ENCODE results near the gene SHKBP1.
A peak's percentile ranks its signal among the peaks of the same experiment; 100 is the strongest.
"Not testable (repeated sequence)": the region's sequence is repeated elsewhere in the genome, so short reads cannot be mapped to it uniquely, and the experiment has no call there.

SHKBP1 gene

DNA sequence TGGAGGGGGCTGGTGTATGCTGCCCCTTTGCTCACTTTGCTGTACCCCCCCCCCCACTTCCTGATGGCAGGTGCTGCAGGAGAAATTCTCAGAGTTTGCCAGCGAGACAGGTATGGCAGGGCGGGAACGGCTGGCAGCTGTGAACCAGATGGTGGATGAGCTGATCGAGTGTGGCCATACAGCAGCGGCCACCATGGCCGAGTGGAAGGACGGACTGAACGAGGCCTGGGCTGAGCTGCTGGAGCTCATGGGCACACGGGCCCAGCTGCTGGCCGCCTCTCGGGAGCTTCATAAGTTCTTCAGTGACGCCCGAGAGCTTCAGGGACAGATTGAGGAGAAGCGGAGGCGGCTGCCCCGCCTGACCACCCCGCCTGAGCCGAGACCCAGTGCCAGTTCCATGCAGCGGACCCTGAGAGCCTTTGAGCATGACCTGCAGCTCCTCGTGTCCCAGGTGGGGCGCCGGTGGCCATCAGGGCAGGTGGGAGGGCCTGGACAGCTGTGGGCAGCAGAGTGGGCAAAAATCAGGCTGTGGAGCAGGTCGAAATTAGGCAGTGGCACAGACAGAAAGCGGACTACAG is 19.6 kb upstream of the SHKBP1 start:
- DNase-seq, result no peak

DNA sequence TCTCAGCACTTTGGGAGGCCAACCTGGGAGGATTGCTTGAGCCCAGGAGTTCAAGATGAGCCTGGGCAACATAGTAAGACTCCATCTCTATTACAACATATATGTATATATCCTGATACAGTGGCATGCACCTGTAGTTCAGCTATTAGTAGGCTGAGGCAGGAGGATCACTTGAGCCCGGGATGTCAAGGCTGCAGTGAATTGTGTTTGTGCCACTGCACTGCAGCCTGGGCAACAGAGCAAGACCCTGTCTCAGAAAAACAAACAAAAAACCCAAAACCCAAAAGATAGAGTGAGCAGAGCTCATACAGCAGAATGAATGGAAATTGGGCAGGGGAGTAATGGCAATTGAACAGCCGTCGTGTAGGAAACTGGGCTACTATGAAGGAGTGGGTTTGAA is 17.3 kb upstream of the SHKBP1 start:
- DNase-seq, result no peak

DNA sequence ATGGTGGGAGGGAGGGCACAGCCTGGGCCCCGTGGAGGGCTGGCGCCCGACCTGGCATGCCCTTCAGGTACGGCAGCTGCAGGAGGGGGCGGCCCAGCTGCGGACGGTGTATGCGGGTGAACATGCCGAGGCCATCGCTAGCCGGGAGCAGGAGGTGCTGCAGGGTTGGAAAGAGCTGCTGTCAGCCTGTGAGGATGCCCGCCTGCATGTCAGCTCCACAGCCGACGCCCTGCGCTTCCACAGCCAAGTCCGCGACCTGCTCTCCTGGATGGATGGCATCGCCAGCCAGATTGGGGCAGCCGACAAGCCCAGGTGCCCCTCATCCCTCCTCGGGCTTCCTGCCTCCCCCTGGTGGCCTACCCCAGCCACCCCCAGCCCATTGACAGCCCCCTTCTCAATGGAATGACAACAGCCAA is 16.6 kb upstream of the SHKBP1 start:
- DNase-seq, result no peak

DNA sequence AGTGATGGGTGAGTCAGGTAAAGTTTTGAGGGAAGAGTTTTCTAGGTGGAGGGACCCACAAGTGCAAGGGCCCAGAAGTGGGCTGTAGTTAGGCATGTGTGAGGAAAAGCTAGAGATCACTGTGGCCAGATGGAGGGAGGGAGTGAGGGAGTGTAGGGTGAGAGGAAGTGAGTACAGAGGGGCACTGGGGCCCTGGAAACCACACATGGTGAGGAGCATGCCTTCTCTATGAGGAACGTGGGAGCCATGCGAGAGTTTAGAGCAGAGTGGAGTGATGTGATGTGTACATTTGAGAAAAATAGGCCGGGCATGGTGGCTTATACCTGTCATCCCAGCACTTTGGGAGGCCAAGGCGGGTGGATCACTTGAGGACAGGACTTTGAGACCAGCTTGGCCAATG is 14.7 kb upstream of the SHKBP1 start:
- DNase-seq, result no peak

DNA sequence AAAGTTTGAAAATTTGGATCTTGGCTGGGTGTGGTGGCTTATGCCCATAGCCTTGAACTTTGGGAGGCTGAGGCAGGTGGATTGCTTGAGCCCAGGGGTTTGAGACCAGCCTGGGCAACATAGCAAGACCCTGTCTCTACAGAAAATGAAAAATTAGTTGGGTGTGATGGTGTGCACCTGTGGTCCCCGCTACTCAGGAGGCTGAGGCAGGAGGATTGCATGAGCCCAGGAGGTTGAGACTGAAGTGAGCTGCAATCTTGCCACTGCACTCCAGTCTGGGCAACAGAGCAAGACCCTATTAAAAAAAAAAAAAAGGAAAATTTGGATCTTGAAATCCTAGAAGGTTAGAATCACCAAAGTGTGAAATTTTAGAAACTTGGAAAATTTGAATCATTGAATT is 12.1 kb upstream of the SHKBP1 start:
- DNase-seq, result not testable (repeated sequence)

DNA sequence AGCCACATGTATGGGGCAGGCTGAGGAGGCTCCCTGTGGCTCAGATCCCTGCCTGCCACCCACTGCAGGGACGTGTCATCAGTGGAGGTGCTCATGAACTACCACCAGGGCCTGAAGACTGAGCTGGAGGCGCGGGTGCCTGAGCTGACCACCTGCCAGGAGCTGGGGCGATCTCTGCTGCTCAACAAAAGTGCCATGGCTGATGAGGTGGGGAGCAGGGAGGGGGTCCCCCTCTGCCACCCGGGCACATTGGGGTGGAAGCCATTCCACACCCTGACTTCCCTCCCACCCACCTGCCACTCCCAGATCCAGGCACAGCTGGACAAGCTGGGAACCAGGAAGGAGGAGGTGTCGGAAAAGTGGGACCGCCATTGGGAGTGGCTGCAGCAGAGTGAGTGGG is 11.3 kb upstream of the SHKBP1 start:
- DNase-seq, result no peak

DNA sequence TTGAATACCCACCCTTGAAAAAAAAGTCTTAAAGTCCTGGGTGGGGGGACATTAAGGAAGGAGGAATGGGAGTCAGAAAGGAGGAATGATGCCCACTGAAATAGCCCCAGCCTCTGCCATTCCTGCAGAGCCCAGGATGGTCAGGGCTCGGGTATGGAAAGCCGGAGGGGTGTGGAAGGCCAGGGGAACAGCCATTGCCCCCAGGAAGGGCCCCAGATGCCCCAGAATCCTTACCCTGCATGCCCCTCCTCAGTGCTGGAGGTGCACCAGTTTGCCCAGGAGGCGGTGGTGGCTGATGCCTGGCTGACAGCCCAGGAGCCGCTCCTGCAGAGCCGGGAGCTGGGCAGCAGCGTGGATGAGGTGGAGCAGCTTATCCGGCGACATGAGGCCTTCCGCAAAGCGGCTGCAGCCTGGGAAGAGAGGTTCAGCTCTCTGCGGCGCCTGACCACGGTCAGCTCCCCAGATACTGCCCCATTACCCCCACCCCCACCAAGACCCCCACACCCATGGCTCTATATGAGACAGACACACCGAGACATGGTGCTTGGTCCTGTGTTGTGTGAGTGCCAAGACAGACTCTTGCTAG is 10.7 kb upstream of the SHKBP1 start:
- DNase-seq, result no peak

DNA sequence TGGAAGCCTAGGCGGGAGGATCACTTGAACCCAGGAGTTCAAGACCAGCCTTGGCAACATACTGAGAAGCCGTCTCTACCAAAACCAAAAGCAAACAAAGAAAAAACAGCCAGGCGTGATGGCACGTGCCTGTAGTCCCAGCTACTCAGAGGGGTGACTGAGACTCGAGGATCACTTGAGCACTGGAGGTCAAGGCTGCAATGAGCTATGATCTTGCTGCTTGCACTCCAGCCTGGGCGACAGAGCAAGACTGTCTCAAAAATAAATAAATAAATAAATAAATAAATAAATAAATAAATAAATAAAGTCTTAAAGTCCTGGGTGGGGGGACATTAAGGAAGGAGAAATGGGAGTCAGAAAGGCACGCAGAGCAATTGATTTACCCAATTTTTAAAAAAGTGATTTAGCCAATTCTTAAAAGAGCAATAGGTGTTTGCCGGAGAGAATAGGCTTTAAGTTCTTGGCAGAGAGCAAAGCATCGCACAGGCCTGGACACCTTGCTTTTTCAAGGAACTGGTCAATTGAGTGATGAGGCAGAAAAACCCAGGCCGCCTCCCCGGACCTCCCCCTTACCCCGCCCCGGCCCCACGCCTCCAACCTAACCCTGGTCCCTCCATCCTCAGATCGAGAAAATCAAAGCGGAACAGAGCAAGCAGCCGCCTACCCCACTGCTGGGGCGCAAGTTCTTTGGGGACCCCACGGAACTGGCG is 9.5 kb upstream of the SHKBP1 start:
- DNase-seq, result no peak

DNA sequence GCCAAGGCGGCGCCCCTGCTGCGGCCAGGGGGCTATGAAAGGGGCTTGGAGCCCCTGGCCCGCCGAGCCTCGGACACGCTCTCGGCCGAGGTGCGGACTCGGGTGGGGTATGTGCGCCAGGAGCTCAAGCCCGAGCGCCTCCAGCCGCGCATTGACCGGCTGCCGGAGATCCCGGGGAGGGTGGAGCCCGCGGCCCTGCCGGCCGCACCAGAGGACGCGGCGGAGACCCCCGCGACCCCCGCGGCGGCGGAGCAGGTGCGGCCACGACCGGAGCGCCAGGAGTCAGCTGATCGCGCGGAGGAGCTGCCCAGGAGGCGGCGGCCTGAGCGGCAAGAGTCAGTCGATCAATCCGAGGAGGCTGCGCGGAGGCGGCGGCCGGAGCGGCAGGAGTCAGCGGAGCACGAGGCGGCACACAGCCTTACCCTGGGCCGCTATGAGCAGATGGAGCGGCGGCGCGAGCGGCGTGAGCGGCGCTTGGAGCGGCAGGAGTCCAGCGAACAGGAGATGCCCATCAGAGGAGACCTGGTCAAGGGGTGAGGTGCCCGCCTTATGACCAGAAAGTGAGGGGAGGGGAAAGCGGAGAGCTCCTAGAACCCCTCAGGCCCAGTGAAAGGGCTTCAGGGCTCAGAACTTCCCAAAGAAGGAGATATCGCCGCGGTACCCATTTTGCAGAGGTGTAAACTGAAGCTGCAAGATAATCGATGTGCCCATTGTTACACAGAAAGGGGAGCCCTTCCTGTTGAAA is 8.8 kb upstream of the SHKBP1 start:
- no peak for DNase-seq

DNA sequence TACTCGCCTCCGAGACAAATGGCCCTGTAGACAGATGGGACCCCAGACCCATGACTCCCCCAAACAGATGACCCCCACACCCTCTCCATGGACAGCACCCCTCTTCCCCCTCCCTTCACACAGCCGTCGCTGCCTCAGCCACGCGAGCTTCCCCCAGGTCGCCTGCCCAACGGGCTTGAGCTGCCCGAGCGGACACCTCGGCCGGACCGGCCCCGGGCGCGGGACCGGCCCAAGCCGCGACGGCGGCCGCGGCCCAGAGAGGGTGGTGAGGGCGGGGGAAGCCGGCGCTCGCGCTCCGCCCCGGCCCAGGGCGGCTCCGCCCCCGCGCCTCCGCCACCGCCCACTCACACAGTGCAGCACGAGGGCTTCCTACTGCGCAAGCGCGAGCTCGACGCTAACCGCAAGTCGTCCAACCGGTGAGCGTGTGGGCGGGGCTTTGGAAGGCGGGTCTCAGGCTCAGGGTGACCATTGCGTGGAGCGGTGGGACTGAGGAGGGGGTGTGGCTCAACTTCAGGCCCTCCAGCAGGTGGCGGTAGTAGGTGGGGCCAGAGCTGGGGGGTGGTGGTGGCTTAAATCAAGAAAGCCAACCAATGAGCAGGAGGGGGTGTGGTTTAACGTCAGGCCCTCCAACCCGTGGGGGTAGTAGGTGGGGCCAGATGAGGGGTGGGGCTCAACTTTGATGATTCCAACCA is 6.2 kb upstream of the SHKBP1 start:
- DNase-seq, result peak; percentile 94

DNA sequence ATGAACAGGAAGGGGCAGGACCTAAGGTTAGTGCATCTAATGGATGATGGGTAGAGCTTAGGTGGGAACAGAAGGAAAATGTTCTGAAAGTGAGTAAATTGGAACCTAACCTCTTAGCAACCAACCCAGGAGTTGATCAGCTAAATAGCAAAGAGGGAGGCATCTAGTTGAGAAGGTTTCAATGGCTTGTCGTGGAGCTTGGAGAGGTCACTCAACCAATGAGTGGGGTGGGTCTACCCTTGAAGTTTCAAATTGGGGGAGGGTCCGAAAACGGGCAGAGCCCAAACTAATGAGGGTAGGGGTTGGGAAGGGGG is 5.7 kb upstream of the SHKBP1 start:
- DNase-seq, result no peak

DNA sequence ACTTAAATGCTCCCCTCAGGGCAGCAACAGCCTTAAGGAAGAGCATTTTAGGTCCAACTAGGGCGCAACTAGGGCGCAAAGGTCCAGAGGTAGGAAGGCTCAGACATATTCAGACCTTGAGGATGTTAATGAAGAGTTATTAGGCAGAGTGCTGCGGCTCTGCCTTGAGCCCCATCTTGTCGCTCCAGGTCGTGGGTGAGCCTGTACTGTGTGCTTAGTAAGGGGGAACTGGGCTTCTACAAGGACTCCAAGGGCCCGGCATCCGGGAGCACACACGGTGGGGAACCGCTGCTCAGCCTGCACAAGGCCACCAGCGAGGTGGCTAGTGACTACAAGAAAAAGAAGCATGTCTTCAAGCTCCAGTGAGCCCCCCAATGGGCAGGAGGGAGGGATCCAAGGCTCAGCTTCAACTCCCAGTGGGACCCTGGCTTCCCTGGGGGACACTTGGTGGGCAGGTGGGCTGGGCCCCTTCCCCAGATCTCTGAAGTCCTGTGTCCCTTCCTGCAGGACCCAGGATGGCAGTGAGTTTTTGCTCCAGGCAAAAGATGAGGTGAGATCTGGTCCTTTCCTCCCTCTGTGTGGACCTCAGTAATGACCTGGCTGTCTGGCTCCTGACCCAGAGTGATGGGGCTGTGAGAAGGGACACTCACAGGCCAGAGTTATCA is 4.7 kb upstream of the SHKBP1 start:
- DNase-seq, result no peak

DNA sequence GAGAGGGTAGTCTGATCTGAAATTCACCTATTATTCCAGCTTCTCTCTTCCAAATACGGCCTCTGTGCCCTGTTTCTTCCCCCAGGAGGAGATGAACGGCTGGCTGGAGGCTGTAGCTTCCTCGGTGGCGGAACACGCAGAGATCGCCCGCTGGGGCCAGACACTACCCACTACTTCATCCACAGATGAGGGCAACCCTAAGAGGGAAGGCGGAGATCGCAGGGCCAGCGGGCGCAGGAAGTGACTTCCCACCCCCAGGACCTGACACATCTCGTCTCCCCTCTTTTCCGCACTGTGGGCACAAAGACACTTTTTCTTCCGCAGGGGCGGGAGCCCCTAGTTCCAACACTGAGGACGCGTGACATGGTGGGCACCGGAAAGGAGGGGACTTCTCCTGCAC is 1.3 kb upstream of the SHKBP1 start:
- no peak for DNase-seq

DNA sequence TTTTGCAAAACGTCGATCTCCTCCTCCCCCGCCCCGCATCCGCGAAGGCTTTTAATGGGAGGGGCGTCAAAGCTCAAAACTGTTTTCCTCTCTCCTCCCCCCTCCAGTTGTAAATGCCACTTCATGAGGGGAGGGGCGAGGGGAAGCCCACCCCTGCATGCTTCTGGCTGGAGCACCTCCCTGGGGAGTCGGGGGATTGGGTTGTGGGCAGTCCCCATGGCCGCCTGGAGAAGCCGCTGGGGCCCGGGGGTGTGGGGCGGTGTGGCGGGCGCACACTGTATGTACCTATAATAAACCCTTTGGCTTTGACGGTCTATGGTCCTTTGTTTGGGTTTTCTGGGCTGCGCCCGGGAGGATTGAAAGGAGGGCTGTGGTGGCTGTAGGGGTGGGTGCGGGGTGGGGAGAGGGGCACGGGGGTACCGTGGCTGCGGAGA is 505 bp upstream of the SHKBP1 start:
- no peak for DNase-seq

DNA sequence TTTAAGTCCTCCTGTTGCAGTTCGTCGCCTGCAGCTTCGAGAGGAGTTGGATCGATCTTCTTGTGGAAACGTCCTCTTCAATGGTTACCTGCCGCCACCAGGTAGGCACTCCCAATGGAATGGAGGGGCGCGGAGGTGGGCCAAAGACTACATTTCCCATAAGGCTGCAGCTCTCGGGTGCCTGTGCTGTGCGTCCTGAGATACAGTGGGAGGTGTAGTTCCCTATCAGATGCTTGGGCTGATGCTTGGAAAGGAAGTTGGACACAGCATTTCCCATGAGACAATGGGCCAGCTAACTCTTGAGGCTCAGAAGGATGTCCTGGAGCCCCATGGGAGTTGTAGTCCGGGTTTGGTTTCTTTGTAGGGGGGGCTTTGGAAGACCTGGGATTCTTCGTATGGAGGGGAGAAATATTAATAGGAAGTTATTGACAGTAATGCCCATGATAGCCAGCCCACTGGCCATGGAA is 1.8 kb downstream of the SHKBP1 start:
- DNase-seq, result peak in 1 of 2 donors; percentile 51

DNA sequence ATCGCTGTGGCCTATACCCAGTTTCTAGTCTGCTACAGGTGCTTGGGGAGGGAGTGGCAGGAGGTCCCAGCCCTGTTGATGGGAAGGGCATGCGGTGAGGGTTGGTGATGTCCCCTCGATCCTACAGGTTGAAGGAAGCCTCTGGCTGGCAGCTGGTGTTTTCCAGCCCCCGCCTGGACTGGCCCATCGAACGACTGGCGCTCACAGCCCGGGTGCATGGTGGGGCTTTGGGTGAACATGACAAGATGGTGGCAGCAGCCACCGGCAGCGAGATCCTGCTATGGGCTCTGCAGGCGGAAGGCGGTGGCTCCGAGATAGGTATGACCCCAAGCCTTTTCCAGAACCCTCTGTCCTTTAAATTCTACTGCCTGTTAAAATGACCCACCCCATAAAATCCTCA is 3.9 kb downstream of the SHKBP1 start:
- no peak for DNase-seq

DNA sequence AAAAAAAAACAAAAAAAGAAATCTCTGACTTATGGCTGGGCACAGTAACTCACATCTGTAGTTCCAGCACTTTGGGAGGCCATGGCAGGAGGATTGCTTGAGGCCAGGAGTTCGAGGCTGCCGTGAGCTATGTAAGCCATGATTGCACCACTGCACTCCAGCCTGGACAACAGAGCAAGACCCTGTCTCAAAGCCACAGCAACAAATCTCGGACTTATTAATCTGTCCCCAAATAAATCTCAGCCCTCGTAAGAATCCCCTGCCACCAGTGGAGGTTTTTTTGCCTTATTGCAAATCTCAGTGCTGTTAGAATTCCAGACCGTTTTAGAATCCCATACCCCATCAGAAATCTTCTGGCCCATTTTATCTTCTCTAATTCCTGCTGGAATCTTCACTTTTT is 4.9 kb downstream of the SHKBP1 start:
- DNase-seq, result no peak

DNA sequence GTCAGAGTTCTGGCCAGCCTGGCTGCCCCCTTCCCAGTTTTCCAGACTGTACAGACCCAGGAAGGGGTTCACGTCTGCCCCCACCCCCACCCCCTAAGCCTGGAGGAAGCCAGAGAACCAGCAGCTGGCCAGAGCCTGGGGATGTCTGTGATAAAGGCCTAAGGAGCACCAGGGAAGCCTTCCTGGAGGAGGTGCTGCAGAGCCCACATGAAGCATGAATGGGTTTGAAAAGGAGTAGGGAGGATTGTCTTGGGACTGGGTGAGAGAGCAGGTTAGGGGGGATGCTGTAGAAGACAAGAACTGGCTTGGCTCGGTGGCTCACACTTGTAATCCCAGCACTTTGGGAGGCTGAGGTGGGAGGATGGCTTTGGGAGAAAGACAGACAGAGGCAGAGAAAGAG is 5.8 kb downstream of the SHKBP1 start:
- DNase-seq, result no peak

DNA sequence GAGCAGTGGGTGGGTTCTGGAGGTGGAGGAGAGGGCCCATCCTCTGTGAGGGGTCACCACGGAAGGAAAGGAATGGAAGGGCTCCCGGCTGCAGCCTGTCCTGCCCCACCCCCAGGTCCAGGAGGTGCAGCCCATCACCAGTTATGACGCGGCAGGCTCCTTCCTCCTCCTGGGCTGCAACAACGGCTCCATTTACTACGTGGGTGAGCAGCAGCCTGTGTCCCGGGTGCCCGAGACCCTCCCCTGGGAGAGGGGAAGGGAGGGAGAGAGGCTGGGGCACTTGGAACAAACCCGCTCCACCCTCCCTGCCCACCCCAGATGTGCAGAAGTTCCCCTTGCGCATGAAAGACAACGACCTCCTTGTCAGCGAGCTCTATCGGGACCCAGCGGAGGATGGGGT is 6.6 kb downstream of the SHKBP1 start:
- DNase-seq, result no peak

DNA sequence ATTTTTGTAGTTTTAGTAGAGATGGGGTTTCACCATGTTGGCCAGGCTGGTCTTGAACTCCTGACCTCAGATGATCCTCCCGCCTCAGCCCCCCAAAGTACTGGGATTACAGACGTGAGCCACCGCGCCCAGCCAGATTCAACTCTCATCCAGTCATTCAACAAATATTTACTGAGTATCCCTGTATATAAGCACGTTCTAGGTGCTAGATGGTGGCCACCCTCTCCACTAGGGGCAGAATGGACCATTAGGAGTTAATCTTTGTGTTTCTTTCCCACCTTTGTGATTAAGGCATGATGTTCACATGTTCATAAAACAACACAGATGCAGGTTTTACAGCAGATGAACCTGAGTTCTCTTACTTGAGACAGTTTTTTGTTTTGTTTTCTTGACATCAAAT is 7.3 kb downstream of the SHKBP1 start:
- DNase-seq, result no peak

DNA sequence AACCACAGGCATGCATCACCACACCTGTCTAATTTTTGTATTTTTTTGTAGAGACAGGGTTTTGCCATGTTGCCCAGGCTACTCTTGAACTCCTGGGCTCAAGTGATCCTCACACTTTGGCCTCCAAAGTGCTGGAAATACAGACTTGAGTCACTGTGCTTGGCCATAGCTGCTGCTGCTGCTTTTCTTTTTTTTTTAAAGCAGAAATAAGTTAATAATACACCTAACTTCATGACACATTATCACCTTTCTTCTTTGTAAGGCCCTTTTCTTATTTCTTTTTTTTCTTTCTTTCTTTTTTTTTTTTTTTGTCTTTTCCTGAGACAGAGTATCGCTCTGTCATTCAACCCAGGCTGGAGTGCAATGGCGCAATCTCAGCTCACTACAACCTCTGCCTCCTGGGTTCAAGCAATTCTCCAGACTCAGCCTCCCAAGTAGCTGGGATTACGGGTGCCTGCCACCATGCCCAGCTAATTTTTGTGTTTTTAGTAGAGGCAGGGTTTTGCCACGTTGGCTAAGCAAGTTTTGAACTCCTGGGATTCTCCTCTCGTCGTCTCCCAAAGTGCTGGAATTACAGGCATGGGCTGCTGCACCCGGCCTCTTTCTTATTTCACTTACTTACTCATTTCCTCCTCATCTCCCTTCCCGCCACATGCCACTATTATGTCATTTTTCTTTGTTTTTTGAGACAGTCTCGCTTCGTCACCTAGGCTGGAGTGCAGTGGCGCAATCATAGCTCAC is 8.7 kb downstream of the SHKBP1 start:
- no peak for DNase-seq

DNA sequence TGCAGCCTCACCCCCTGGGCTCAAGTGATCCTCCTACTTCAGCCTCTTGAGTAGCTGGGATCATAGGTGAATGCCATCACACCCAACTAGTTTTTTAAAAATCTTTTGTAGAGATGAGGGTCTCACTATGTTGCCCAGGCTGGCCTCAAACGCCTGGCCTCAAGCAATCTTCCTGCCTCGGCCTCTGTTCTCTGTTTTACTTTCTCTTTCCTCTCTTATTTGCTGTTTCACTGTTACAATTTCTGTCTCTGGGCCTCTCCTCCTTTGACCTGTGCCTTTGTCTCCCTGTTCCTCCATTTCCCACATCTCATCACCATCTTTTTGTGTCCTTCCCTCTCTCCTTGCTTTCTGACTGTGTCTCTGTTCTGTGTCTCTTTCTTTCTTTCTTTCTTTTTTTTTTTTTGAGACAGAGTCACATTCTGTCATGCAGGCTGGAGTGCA is 9.3 kb downstream of the SHKBP1 start:
- DNase-seq, result no peak
